K562 (cell line): Measurements from ENCODE around the gene GAPDHS. TPM values are rescaled to one million over a fixed set of nuclear protein-coding genes. Genes with fewer than 3 reads are reported as not detected.

ENCODE experiments used
- ATAC-seq: fragments of 200-7000 bp; cut with Tn5 transposase; 3 replicates; pipeline ENCODE4 v1.9.1; 2020; ENCODE audit warnings: moderate library complexity
- BruUV-seq: library from RNA; stranded (reverse); fragments of 400-500 nt; replicated peaks from 2 replicates; lab custom pipeline; 2021; lab: Mats Ljungman, UMichigan
- CTCF ChIA-PET: fragments of 300-600 bp; formaldehyde crosslinking; extraction: SDS; loops from one replicate; lab custom pipeline; 2021; ENCODE audit warnings: low intra/inter-chr PET ratio; lab: Yijun Ruan, JAX
- POLR2A ChIA-PET: fragments of 300-600, 350-650 bp; sonication (Branson Sonifier 250); formaldehyde crosslinking; extraction: SDS; loops from one replicate; lab custom pipeline; 2021; ENCODE audit warnings: antibody characterized with exemption, inconsistent platforms; lab: Yijun Ruan, JAX
- DNase-seq, 4 experiments: peaks; one replicate each; pipeline versions ENCODE4 v3.0.0 to v3.0.0-alpha.2; 2011 to 2018; ENCODE audit warnings: low spot score in 3 of 4, mixed read lengths in 3 of 4; ENCODE audit errors: extremely low read depth in 1 of 4
- FAIRE-seq: peaks from 2 replicates; lab custom pipeline; 2011; peaks lifted over from hg19 to GRCh38; lab: Jason Lieb, UNC
- H2AFZ ChIP-seq: 2 replicates; pipeline ENCODE4 v1.6.0; 2011; ENCODE audit warnings: low read depth, low read length, control low read depth, inconsistent platforms
- H3K27ac ChIP-seq: fragments of 200-600 bp; 3 replicates; pipeline ENCODE4 v1.8.0; 2011; ENCODE audit warnings: low read depth, mild to moderate bottlenecking, control low read depth, inconsistent platforms, low read length, moderate library complexity, mixed read lengths; ENCODE audit errors: extremely low read depth
- H3K27me3 ChIP-seq, 2 experiments: fragments of 300-600 bp in 1 of 2; 2 replicates in 1 of 2; 3 replicates in 1 of 2; pipeline versions ENCODE4 v1.6.0 to v1.8.0; 2011; ENCODE audit warnings: inconsistent platforms in 2 of 2, low read length in 2 of 2, mild to moderate bottlenecking in 1 of 2, mixed read lengths in 1 of 2, moderate library complexity in 1 of 2; ENCODE audit not compliant: control insufficient read depth in 2 of 2, insufficient read depth in 2 of 2
- H3K36me3 ChIP-seq: fragments of 300-600 bp; 3 replicates; pipeline ENCODE4 v1.8.0; 2011; ENCODE audit warnings: mild to moderate bottlenecking, low read length, inconsistent platforms; ENCODE audit not compliant: control insufficient read depth, insufficient read depth
- H3K4me1 ChIP-seq, 2 experiments: fragments of 200-600 bp in 1 of 2; replicated peaks in 1 of 2; 2 replicates in 1 of 2; 3 replicates in 1 of 2; pipeline versions ENCODE4 v1.5.1 to v1.8.0; 2011; ENCODE audit warnings: inconsistent platforms in 2 of 2, low read length in 2 of 2, mild to moderate bottlenecking in 1 of 2, mixed read lengths in 1 of 2, moderate library complexity in 1 of 2; ENCODE audit not compliant: control insufficient read depth in 2 of 2, insufficient read depth in 2 of 2
- H3K4me2 ChIP-seq: 2 replicates; pipeline ENCODE4 v1.6.1; 2011; ENCODE audit warnings: low read length, control low read depth, inconsistent platforms, mixed read lengths; ENCODE audit not compliant: insufficient read depth
- H3K4me3 ChIP-seq: fragments of 200-600 bp; sonication (generic), shearing (Covaris generic); 2 replicates; pipeline ENCODE4 v1.5.1; 2016; ENCODE audit warnings: control low read depth, inconsistent platforms
- H3K79me2 ChIP-seq: fragments of 200-600 bp; 3 replicates; pipeline ENCODE4 v1.8.0; 2011; ENCODE audit warnings: low read length, inconsistent platforms; ENCODE audit not compliant: control insufficient read depth, insufficient read depth
- H3K9ac ChIP-seq, 2 experiments: 2 replicates each; pipeline versions ENCODE4 v1.6.0 to v1.6.1; 2011; ENCODE audit warnings: low read depth in 2 of 2, low read length in 2 of 2, control low read depth in 1 of 2, inconsistent platforms in 1 of 2, mild to moderate bottlenecking in 1 of 2, mixed read lengths in 1 of 2; ENCODE audit not compliant: insufficient read depth in 1 of 2
- H3K9me1 ChIP-seq: one replicate; pipeline ENCODE4 v1.6.0; 2011; ENCODE audit warnings: inconsistent platforms, mild to moderate bottlenecking, low read length, moderate library complexity; ENCODE audit not compliant: control insufficient read depth, insufficient read depth
- H3K9me3 ChIP-seq: replicated peaks from 2 replicates; pipeline ENCODE4 v1.5.1; 2011; ENCODE audit warnings: low read depth, low read length, inconsistent platforms; ENCODE audit not compliant: control insufficient read depth, insufficient read depth
- H4K20me1 ChIP-seq: replicated peaks from 2 replicates; pipeline ENCODE4 v1.6.1; 2011; ENCODE audit warnings: low read length, inconsistent platforms, mixed read lengths; ENCODE audit not compliant: control insufficient read depth, insufficient read depth
- BCOR ChIP-seq: fragments of 450-650 bp; IDR thresholded peaks from 2 replicates; pipeline ENCODE4 v1.6.1; 2016
- ESRRA ChIP-seq: fragments of 450-650 bp; IDR thresholded peaks from 2 replicates; pipeline ENCODE4 v1.6.1; 2014; ENCODE audit warnings: low read depth, mild to moderate bottlenecking, moderate library complexity, borderline replicate concordance
- RBM25 ChIP-seq: fragments of 200-400 bp; formaldehyde crosslinking; IDR thresholded peaks from 2 replicates; pipeline ENCODE4 v1.6.1; 2018; ENCODE audit warnings: low read length, low read depth, moderate library complexity; ENCODE audit not compliant: severe bottlenecking
- SLC30A9 ChIP-seq: fragments of 250-450 bp; sonication (Bioruptor Pico); IDR thresholded peaks from 2 replicates; pipeline ENCODE4 v1.8.0; 2022; ENCODE audit warnings: mild to moderate bottlenecking, moderate library complexity
- ZFP36 ChIP-seq: fragments of 150-350 bp; IDR thresholded peaks from 2 replicates; pipeline ENCODE4 v1.6.1; 2018; ENCODE audit warnings: low read length, low read depth; ENCODE audit not compliant: partially characterized antibody
- ZKSCAN1 ChIP-seq: fragments of 150-350 bp; IDR thresholded peaks from 2 replicates; pipeline ENCODE4 v1.6.1; 2016; ENCODE audit warnings: low read depth, low read length
- ZNF121 ChIP-seq: sonication (generic); formaldehyde crosslinking; conservative IDR thresholded peaks from 2 replicates; pipeline ENCODE4 v1.8.0; 2022; ENCODE audit warnings: missing genetic modification reagents
- WGBS: fragments of 100-300 bp; shearing (Covaris generic); methylation state at CpG from one replicate; pipeline ENCODE4 v1.1.6; 2016; ENCODE audit warnings: low coverage, mixed read lengths; ENCODE audit not compliant: insufficient coverage; ENCODE audit errors: missing lambda C conversion rate; 5-methylcytosine and 5-hydroxymethylcytosine counted together
- in situ Hi-C: fragments of 300-500 bp; cut with MboI; formaldehyde crosslinking; loops from 4 replicates; pipeline ENCODE4 v1.15.0; 2018; ENCODE audit warnings: inconsistent platforms, mixed read lengths
- intact Hi-C: fragments of 100-400 bp; cut with micrococcal nuclease; formaldehyde crosslinking; loops from 2 replicates; pipeline ENCODE4 v1.14.2; 2022
- polyA plus RNA-seq, 8 experiments: library from polyadenylated mRNA; depleted of rRNA in 4 of 8; stranded (reverse) in 5 of 8; unstranded in 3 of 8; fragments of >200 nt; fragmentation: Nextera tagmentation in 2 of 8; fragmentation: Illumina TruSeq in 1 of 8; extraction: Ambion mirVana in 2 of 8; extraction: Trizol in 1 of 8; gene quantifications; 2 replicates each; pipeline versions ENCODE4 v1.2.1 to v1.2.3, GENCODE V29; 2011 to 2014; ENCODE audit warnings: inconsistent platforms in 1 of 8, missing spikeins in 1 of 8
- total RNA-seq, 7 experiments: library from RNA; depleted of rRNA in 6 of 7; stranded (reverse); fragments of >200 nt in 6 of 7; fragmentation: Illumina TruSeq in 2 of 7; extraction: Trizol in 2 of 7; gene quantifications; 2 replicates each; pipeline versions ENCODE4 v1.2.1 to v1.2.3, GENCODE V29; 2011 to 2021; ENCODE audit warnings: low replicate concordance in 1 of 7

Gene GAPDHS
- total and polyA plus RNA-seq, 9 of the 15 experiments (the other 6 are each of a cell fraction or from before 2014, with no cell fraction given), result 0.08 to 0.12 TPM; not detected in 7

DNA sequence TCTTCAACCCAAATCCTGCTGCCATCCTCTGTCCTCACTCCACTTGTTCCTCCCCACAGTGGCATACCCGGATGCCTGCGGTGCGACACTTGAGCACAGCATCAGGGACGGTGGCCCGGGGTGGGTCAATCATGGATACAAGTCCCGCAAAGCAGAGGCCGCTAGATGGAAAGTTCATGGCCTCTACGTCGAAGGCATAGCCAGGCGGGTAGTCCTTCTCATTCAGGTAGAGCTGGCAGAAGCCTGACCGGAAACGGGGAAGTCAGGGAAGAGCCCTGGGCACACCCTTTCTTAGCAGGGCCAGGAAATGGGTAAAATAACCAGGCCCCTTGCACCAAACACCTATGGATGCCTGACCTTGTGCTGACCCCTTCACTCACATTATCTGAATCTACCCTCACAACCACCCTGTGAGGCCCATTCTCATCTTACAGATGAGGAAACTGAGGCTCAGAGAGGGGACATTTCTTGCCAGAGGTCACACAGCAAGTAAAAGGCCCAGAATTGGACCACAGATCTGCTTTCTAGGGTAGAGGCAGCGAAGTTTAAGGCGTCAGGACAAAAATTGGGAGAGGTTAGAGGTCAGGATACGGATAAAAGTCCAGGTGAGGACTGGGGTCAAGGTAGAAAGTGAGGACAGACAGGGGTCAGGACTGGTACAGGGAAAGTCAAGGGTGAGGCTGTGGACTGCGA, 23.7 kb downstream of the GAPDHS start:
- Histone ChIP-seq H3K36me3 (no peaks in the 10 kb centered on the region), H2AFZ (peak overlapping the region; percentile 85), H3K9me1 (peaks cover 3% of the 10 kb centered on the region), H3K4me2 (peak overlapping the region; percentile 91), H3K4me1 (peaks cover 4 to 46% of the 10 kb centered on the region in 2 experiments; a peak in 3 of 5 replicates), H3K27me3 (peaks cover 23 to 44% of the 10 kb centered on the region in 2 experiments; a peak in 4 of 5 replicates), H3K4me3 (no peak overlapping the region), H3K9me3 (no peaks in the 10 kb centered on the region; the same call in 1 of the 2 replicates), H4K20me1 (peaks cover 7% of the 10 kb centered on the region; the same call in 1 of the 2 replicates), H3K9ac (peak overlapping the region in 1 of 2 experiments; percentile 80; a peak in 3 of 4 replicates), H3K27ac (no peak overlapping the region), H3K79me2 (no peaks in the 10 kb centered on the region)
- DNase-seq (no peak), ATAC-seq (no peak), FAIRE-seq (no peak)
- in situ Hi-C loops, result no loop called here
- WGBS, result 84% methylated on average over 16 of the region's 16 CpGs
- TF ChIP-seq SLC30A9 (CRISPR knock-in tag) (no peak), BCOR (peak; percentile 69; the same call in 1 of the 2 replicates), ZNF121 (CRISPR knock-in tag) (peak; percentile 71), RBM25 (peak; percentile 40), ZKSCAN1 (no peak), ESRRA (peak; percentile 34; the same call in 1 of the 2 replicates), ZFP36 (peak; percentile 48)
- BruUV-seq, result no TSS peak
- POLR2A ChIA-PET, result interaction anchor here (0.5 to 1.0 kb wide), 3 partner anchors 77 to 370 kb away, joined by 3 read pairs; no protein-coding TSS in a partner anchor
- CTCF ChIA-PET, result interaction anchor here (0.7 kb wide), 1 partner anchor 140 kb away, joined by 3 read pairs; no protein-coding TSS in a partner anchor
- intact Hi-C loops, result loop anchor here (5.0 kb wide), 3 partner anchors 35 to 375 kb away; partner anchors contain the start of gene ETV2
